Neural cell (in vitro differentiated cells): ENCODE measurements around the gene CFAP210. TPM values are rescaled to one million over a fixed set of nuclear protein-coding genes. Genes with fewer than 3 reads are reported as not detected.

Experiments used
- H2AFZ ChIP-seq: fragments of 200-600, 300-800 bp; sonication (generic), shearing (Covaris generic); 2 replicates; pipeline ENCODE4 v1.6.0; 2014; ENCODE audit warnings: low read depth, mild to moderate bottlenecking, antibody characterized with exemption, low read length, moderate library complexity
- H3F3A ChIP-seq: fragments of 200-600 bp; shearing (Covaris generic); 2 replicates; pipeline ENCODE4 v1.6.1; 2016; ENCODE audit warnings: mild to moderate bottlenecking, moderate library complexity, mixed read lengths, antibody characterized with exemption, low read length; ENCODE audit not compliant: insufficient read depth, poor library complexity, severe bottlenecking
- H3K27ac ChIP-seq: fragments of 200-600, 300-800 bp; sonication (generic), shearing (Covaris generic); 2 replicates; pipeline ENCODE4 v1.5.1; 2014; ENCODE audit warnings: mild to moderate bottlenecking, low read length, moderate library complexity
- H3K27me3 ChIP-seq: fragments of 300-800, 200-600 bp; sonication (generic), shearing (Covaris generic); 2 replicates; pipeline ENCODE4 v1.6.0; 2014; ENCODE audit warnings: mild to moderate bottlenecking, low read depth, low read length, moderate library complexity; ENCODE audit not compliant: insufficient read depth
- H3K36me3 ChIP-seq: fragments of 300-800, 200-600 bp; sonication (generic), shearing (Covaris generic); 2 replicates; pipeline ENCODE4 v1.5.1; 2014; ENCODE audit warnings: mild to moderate bottlenecking, antibody characterized with exemption, low read length, moderate library complexity; ENCODE audit not compliant: insufficient read depth
- H3K4me2 ChIP-seq: fragments of 300-800, 200-600 bp; sonication (generic), shearing (Covaris generic); 2 replicates; pipeline ENCODE4 v1.6.0; 2014; ENCODE audit warnings: mild to moderate bottlenecking, low read length
- H3K4me3 ChIP-seq: fragments of 300-800, 200-600 bp; sonication (generic), shearing (Covaris generic); 2 replicates; pipeline ENCODE4 v1.5.1; 2014; ENCODE audit warnings: mild to moderate bottlenecking, low read length, moderate library complexity
- H3K79me2 ChIP-seq: fragments of 200-600 bp; shearing (Covaris generic); replicated peaks from 2 replicates; pipeline ENCODE4 v1.6.0; 2014; ENCODE audit warnings: mild to moderate bottlenecking, low read length, moderate library complexity; ENCODE audit not compliant: insufficient read depth
- H3K9ac ChIP-seq: fragments of 300-800, 200-600 bp; sonication (generic), shearing (Covaris generic); 2 replicates; pipeline ENCODE4 v1.6.1; 2016; ENCODE audit warnings: mild to moderate bottlenecking, low read length, mixed read lengths
- H3K9me2 ChIP-seq: fragments of 200-600 bp; shearing (Covaris generic); 2 replicates; pipeline ENCODE4 v1.6.1; 2016; ENCODE audit warnings: mild to moderate bottlenecking, low read length, mixed read lengths; ENCODE audit not compliant: insufficient read depth
- H3K9me3 ChIP-seq: fragments of 200-600, 300-800 bp; sonication (generic), shearing (Covaris generic); 2 replicates; pipeline ENCODE4 v1.6.1; 2016; ENCODE audit warnings: mild to moderate bottlenecking, mixed run types, low read length, moderate library complexity, mixed read lengths
- H4K20me1 ChIP-seq: fragments of 200-600 bp; shearing (Covaris generic); 2 replicates; pipeline ENCODE4 v1.6.1; 2016; ENCODE audit warnings: mild to moderate bottlenecking, mixed run types; ENCODE audit not compliant: insufficient read depth
- EP300 ChIP-seq: fragments of 450-650 bp; conservative IDR thresholded peaks from 2 replicates; pipeline ENCODE4 v1.6.1; 2014; ENCODE audit warnings: antibody characterized with exemption, mild to moderate bottlenecking, moderate library complexity; ENCODE audit not compliant: poor library complexity, severe bottlenecking
- EZH2 ChIP-seq: fragments of 200-600, 300-800 bp; shearing (Covaris generic), sonication (generic); IDR thresholded peaks from 2 replicates; pipeline ENCODE4 v1.6.1; 2014; ENCODE audit warnings: antibody characterized with exemption, low read length, borderline replicate concordance, mild to moderate bottlenecking; ENCODE audit not compliant: insufficient read depth, poor library complexity, severe bottlenecking
- MXI1 ChIP-seq: fragments of 450-650 bp; conservative IDR thresholded peaks from 2 replicates; pipeline ENCODE4 v1.6.1; 2014; ENCODE audit warnings: antibody characterized with exemption, mild to moderate bottlenecking; ENCODE audit not compliant: poor library complexity, severe bottlenecking
- POLR2AphosphoS5 ChIP-seq: IDR thresholded peaks from 2 replicates; pipeline ENCODE4 v1.6.1; 2012
- RAD21 ChIP-seq: fragments of 450-650 bp; conservative IDR thresholded peaks from 2 replicates; pipeline ENCODE4 v1.6.1; 2014; ENCODE audit warnings: antibody characterized with exemption, mild to moderate bottlenecking, moderate library complexity
- SMC3 ChIP-seq: fragments of 450-650 bp; conservative IDR thresholded peaks from 2 replicates; pipeline ENCODE4 v1.6.1; 2014; ENCODE audit warnings: antibody characterized with exemption, mild to moderate bottlenecking, moderate library complexity; ENCODE audit not compliant: poor library complexity
- TAF1 ChIP-seq: IDR thresholded peaks from 2 replicates; pipeline ENCODE4 v1.6.1; 2012; ENCODE audit warnings: low read depth
- polyA plus RNA-seq: library from polyadenylated mRNA; depleted of rRNA; stranded (reverse); fragments of >200 nt; gene quantifications from 2 replicates; pipeline ENCODE4 v1.2.3, GENCODE V29; 2014
- TF ChIP-seq, protein P1 (sequence below): IDR thresholded peaks from 2 replicates; pipeline ENCODE4 v1.6.1; 2012; ENCODE audit warnings: borderline replicate concordance
- TF ChIP-seq, protein P2 (sequence below): fragments of 450-650 bp; IDR thresholded peaks from 2 replicates; pipeline ENCODE4 v1.5.1; 2014; ENCODE audit warnings: antibody characterized with exemption, mild to moderate bottlenecking, moderate library complexity; ENCODE audit not compliant: poor library complexity, severe bottlenecking

The CFAP210 gene
- polyA plus RNA-seq, 1 donor from 2014 or later = 0.20 TPM

DNA sequence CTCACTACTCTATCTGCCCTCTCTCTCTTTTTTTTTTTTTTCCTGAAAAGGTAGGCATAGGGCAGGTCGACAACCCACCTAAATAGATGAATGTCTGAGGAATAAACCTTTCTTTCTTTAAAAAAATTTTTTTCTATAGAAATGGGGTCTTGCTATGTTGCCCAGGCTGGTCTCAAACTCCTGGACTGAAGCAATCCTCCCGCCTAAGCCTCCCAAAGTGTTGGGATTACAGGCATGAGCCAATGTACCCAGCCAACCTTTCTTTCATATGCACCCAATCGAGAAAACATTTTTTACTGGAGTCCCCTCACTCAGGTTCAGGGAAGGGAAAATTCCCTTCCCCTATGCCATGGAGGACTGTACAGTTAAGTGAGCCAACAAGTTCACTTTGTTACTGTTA, 31.0 kb downstream of the CFAP210 start:
- Histone ChIP-seq H3K9me3 (no peaks in the 10 kb centered on the region), H3K27me3 (no peaks in the 10 kb centered on the region), H2AFZ (no peak overlapping the region), H4K20me1 (no peaks in the 10 kb centered on the region), H3K36me3 (no peaks in the 10 kb centered on the region), H3K27ac (no peak overlapping the region), H3F3A (no peaks in the 10 kb centered on the region), H3K9me2 (no peaks in the 10 kb centered on the region), H3K9ac (no peak overlapping the region), H3K79me2 (no peaks in the 10 kb centered on the region), H3K4me3 (no peak overlapping the region), H3K4me2 (no peak overlapping the region)
- TF ChIP-seq, protein P1, sequence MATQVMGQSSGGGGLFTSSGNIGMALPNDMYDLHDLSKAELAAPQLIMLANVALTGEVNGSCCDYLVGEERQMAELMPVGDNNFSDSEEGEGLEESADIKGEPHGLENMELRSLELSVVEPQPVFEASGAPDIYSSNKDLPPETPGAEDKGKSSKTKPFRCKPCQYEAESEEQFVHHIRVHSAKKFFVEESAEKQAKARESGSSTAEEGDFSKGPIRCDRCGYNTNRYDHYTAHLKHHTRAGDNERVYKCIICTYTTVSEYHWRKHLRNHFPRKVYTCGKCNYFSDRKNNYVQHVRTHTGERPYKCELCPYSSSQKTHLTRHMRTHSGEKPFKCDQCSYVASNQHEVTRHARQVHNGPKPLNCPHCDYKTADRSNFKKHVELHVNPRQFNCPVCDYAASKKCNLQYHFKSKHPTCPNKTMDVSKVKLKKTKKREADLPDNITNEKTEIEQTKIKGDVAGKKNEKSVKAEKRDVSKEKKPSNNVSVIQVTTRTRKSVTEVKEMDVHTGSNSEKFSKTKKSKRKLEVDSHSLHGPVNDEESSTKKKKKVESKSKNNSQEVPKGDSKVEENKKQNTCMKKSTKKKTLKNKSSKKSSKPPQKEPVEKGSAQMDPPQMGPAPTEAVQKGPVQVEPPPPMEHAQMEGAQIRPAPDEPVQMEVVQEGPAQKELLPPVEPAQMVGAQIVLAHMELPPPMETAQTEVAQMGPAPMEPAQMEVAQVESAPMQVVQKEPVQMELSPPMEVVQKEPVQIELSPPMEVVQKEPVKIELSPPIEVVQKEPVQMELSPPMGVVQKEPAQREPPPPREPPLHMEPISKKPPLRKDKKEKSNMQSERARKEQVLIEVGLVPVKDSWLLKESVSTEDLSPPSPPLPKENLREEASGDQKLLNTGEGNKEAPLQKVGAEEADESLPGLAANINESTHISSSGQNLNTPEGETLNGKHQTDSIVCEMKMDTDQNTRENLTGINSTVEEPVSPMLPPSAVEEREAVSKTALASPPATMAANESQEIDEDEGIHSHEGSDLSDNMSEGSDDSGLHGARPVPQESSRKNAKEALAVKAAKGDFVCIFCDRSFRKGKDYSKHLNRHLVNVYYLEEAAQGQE = no peak
- no peak for TF ChIP-seq TAF1
- TF ChIP-seq, protein P2, sequence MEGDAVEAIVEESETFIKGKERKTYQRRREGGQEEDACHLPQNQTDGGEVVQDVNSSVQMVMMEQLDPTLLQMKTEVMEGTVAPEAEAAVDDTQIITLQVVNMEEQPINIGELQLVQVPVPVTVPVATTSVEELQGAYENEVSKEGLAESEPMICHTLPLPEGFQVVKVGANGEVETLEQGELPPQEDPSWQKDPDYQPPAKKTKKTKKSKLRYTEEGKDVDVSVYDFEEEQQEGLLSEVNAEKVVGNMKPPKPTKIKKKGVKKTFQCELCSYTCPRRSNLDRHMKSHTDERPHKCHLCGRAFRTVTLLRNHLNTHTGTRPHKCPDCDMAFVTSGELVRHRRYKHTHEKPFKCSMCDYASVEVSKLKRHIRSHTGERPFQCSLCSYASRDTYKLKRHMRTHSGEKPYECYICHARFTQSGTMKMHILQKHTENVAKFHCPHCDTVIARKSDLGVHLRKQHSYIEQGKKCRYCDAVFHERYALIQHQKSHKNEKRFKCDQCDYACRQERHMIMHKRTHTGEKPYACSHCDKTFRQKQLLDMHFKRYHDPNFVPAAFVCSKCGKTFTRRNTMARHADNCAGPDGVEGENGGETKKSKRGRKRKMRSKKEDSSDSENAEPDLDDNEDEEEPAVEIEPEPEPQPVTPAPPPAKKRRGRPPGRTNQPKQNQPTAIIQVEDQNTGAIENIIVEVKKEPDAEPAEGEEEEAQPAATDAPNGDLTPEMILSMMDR = no peak
- TF ChIP-seq POLR2AphosphoS5 = no peak
- no peak for TF ChIP-seq SMC3
- no peak for TF ChIP-seq EP300
- no peak for TF ChIP-seq EZH2
- TF ChIP-seq MXI1 = no peak

- no peaks in the 10 kb centered on the region for H3K9me3 ChIP-seq
- no peak overlapping the region for H3K4me2 ChIP-seq
- no peaks in the 10 kb centered on the region for H3K9me2 ChIP-seq
- no peaks in the 10 kb centered on the region for H3K36me3 ChIP-seq
- H3K27me3 ChIP-seq = no peaks in the 10 kb centered on the region
- H3K27ac ChIP-seq = no peak overlapping the region
- no peak overlapping the region for H3K4me3 ChIP-seq
- H4K20me1 ChIP-seq = no peaks in the 10 kb centered on the region
- H2AFZ ChIP-seq = no peak overlapping the region
- no peak for TF ChIP-seq SMC3
- TF ChIP-seq, protein P1 = no peak
- no peak for TF ChIP-seq EZH2
- no peak for TF ChIP-seq RAD21
- no peak for TF ChIP-seq MXI1
- TF ChIP-seq POLR2AphosphoS5 = no peak
- TF ChIP-seq, protein P2 = no peak
- no peak for TF ChIP-seq EP300
- TF ChIP-seq TAF1 = no peak
- H3K79me2 ChIP-seq = no peaks in the 10 kb centered on the region
- H3F3A ChIP-seq = no peaks in the 10 kb centered on the region
- no peak overlapping the region for H3K9ac ChIP-seq
Measured at GRCh38 chr2:169662744-169663143, 31.5 kb downstream of the CFAP210 start.
